Nucleus accumbens (tissue), 56 donors: ENCODE data around the gene INSR.
A peak's percentile ranks its signal among the peaks of the same experiment; 100 is the strongest.
"Not testable (repeated sequence)": the region's sequence is repeated elsewhere in the genome, so short reads cannot be mapped to it uniquely, and the experiment has no call there.

Experiments used
- DNase-seq, 56 donors: peaks; one replicate each; lab custom pipeline; 2025; lab: John Stamatoyannopoulos, UW

Gene INSR

GRCh38 chr19:7106711-7107657 is 187.2 kb downstream of the INSR start:
- DNase-seq, result no peak

- DNase-seq, result peak in 4 of 56 donors; percentile 2 to 21 (median 8)
These were observed 189.3 kb downstream of the INSR start for GRCh38 chr19:7104747-7105447.

- DNase-seq, result no peak
These were observed 192.5 kb downstream of the INSR start for GRCh38 chr19:7101498-7102253.

- DNase-seq, result no peak
These were observed 194.7 kb downstream of the INSR start for GRCh38 chr19:7099597-7099921.

GRCh38 chr19:7098701-7099596 is 195.3 kb downstream of the INSR start:
- DNase-seq, result peak in 55 of 56 donors; percentile 46 to 97 (median 90)

- no peak for DNase-seq
These were observed 196.1 kb downstream of the INSR start for GRCh38 chr19:7098096-7098495.

- DNase-seq, result no peak
These were observed 205.2 kb downstream of the INSR start for GRCh38 chr19:7088999-7089398.

- DNase-seq, result no peak
These were observed 210.9 kb downstream of the INSR start for GRCh38 chr19:7083076-7083956.

- no peak for DNase-seq
These were observed 216.2 kb downstream of the INSR start for GRCh38 chr19:7078008-7078407.

- DNase-seq, result no peak
These were observed 218.1 kb downstream of the INSR start for GRCh38 chr19:7076151-7076550.

GRCh38 chr19:7074705-7075282 is 219.4 kb downstream of the INSR start:
- DNase-seq, result no peak

- DNase-seq, result no peak
These were observed 221.7 kb downstream of the INSR start for GRCh38 chr19:7072541-7072940.

GRCh38 chr19:7069904-7070226 is 224.3 kb downstream of the INSR start:
- DNase-seq, result peak in 1 of 56 donors; percentile 48

- peak; percentile 41 to 99 (median 96) for DNase-seq
These were observed 224.9 kb downstream of the INSR start, which contains the start of gene ZNF557 for GRCh38 chr19:7069042-7069903. ZNF557 (plus strand) TSS chr19:7069703; CDS start chr19:7075075, 5,372 bp downstream.

GRCh38 chr19:7068599-7068998 is 225.6 kb downstream of the INSR start:
- no peak for DNase-seq

GRCh38 chr19:7067716-7068115 is 226.5 kb downstream of the INSR start:
- no peak for DNase-seq

- DNase-seq, result not testable (repeated sequence)
These were observed 227.1 kb downstream of the INSR start for GRCh38 chr19:7067122-7067521.
